GM19438 (cell line): ENCODE data around the gene FRS2.
"Not testable (repeated sequence)": the region's sequence is repeated elsewhere in the genome, so short reads cannot be mapped to it uniquely, and the experiment has no call there.

ENCODE experiments used
- ATAC-seq: cut with Tn5 transposase; IDR thresholded peaks from one replicate; pipeline ENCODE4 v1.9.1; 2021; ENCODE audit warnings: low read depth; ENCODE audit not compliant: unreplicated experiment

Gene FRS2

GRCh38 chr12:69570000-69570516 is 99.9 kb downstream of the FRS2 start:
- no peak for ATAC-seq

GRCh38 chr12:69570545-69571399 is 100.6 kb downstream of the FRS2 start:
- ATAC-seq = peak; percentile 76

GRCh38 chr12:69575346-69575745 is 105.2 kb downstream of the FRS2 start:
- ATAC-seq = no peak

GRCh38 chr12:69578283-69578682 is 108.1 kb downstream of the FRS2 start:
- no peak for ATAC-seq

- ATAC-seq = no peak
These were observed 108.8 kb downstream of the FRS2 start for GRCh38 chr12:69579029-69579428.

- ATAC-seq = no peak
These were observed 109.9 kb downstream of the FRS2 start for GRCh38 chr12:69580074-69580473.

GRCh38 chr12:69583203-69583602 is 113.0 kb downstream of the FRS2 start:
- no peak for ATAC-seq

- ATAC-seq = peak; percentile 96
These were observed 115.2 kb downstream of the FRS2 start, which contains the start of gene CCT2 for GRCh38 chr12:69585189-69586062. CCT2 (plus strand) TSS chr12:69585459; CDS start chr12:69585522, 63 bp downstream.

GRCh38 chr12:69588527-69588926 is 118.3 kb downstream of the FRS2 start:
- no peak for ATAC-seq

- no peak for ATAC-seq
These were observed 118.9 kb downstream of the FRS2 start for GRCh38 chr12:69589082-69589481.

- ATAC-seq = no peak
These were observed 125.5 kb downstream of the FRS2 start for GRCh38 chr12:69595689-69596088.

GRCh38 chr12:69598174-69598753 is 128.1 kb downstream of the FRS2 start:
- no peak for ATAC-seq

- ATAC-seq = no peak
These were observed 130.6 kb downstream of the FRS2 start for GRCh38 chr12:69600804-69601203.

- ATAC-seq = no peak
These were observed 131.9 kb downstream of the FRS2 start for GRCh38 chr12:69601962-69602685.

- no peak for ATAC-seq
These were observed 132.8 kb downstream of the FRS2 start for GRCh38 chr12:69602954-69603353.

- not testable (repeated sequence) for ATAC-seq
These were observed 133.4 kb downstream of the FRS2 start for GRCh38 chr12:69603556-69603955.

- not testable (repeated sequence) for ATAC-seq
These were observed 134.1 kb downstream of the FRS2 start for GRCh38 chr12:69604275-69604674.

- no peak for ATAC-seq
These were observed 137.9 kb downstream of the FRS2 start for GRCh38 chr12:69608114-69608513.

- ATAC-seq = no peak
These were observed 139.9 kb downstream of the FRS2 start for GRCh38 chr12:69610126-69610525.

- ATAC-seq = no peak
These were observed 140.5 kb downstream of the FRS2 start, which contains the start of gene LRRC10 for GRCh38 chr12:69610729-69611128. LRRC10 (minus strand) TSS chr12:69610907; CDS start chr12:69610838, 69 bp downstream.
